GM19351 (cell line): ENCODE data around the gene KIF15.
"Not testable (repeated sequence)": the region's sequence is repeated elsewhere in the genome, so short reads cannot be mapped to it uniquely, and the experiment has no call there.

Experiments
- ATAC-seq: cut with Tn5 transposase; IDR thresholded peaks from one replicate; pipeline ENCODE4 v1.9.1; 2021; ENCODE audit warnings: mild to moderate bottlenecking, moderate library complexity; ENCODE audit not compliant: unreplicated experiment

Gene KIF15

GRCh38 chr3:44816334-44816733, 54.7 kb downstream of the KIF15 start:
- not testable (repeated sequence) for ATAC-seq

DNA sequence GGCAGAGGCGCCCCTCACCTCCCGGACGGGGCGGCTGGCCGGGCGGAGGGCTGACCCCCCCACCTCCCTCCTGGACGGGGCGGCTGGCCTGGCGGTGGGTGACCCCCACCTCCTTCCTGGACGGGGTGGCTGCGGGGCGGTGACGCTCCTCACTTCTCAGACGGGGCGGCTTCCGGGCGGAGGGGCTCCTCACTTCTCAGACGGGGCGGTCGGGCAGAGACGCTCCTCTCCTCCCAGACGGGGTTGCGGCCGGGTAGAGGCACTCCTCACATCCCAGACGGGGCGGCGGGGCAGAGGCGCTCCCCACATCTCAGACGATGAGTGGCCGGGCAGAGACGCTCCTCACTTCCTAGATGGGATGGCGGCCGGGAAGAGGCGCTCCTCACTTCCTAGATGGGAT, 59.6 kb downstream of the KIF15 start:
- not testable (repeated sequence) for ATAC-seq

- no peak for ATAC-seq
These were observed 63.8 kb downstream of the KIF15 start for GRCh38 chr3:44825264-44825925.

GRCh38 chr3:44827196-44827595, 65.6 kb downstream of the KIF15 start:
- ATAC-seq, result no peak

DNA sequence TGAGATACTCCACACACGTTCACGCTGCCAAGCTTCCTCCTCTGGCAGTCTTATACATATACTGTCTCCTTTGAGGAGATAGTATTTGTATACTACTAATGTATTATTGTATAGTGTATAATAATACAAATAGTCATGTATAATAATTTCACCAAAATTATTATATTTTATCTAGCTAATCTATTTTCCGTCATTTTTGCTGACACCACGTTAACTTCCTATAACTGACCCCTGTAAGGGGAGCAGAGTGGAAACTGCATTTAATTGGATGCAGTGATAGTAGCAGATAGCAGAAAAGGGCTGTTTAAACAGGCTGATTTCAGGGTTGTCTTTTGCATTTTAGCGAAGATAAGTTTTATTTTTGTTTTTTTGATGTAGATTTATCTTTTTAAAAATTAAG, 69.6 kb downstream of the KIF15 start:
- ATAC-seq, result no peak

DNA sequence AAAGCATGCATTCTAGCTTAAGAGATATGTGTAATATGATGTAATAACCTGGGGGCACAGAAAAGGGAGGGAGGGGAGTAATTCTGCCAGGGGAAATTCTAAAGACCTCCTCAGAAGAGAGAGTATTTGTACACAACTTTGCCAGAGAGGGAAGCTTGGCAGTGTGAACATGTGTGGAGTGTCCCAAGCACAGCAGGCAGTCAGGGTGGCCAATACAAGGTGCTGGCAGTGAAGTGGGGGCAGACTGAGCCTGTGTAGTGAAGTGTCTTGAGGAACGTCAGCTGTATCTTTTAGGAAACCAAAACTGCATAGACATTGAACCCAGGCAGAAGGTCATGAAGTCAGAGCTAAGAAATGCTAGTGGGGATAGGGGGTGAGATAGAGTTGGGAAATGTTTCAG, 70.4 kb downstream of the KIF15 start:
- no peak for ATAC-seq

GRCh38 chr3:44832965-44833364, 71.4 kb downstream of the KIF15 start:
- no peak for ATAC-seq

- no peak for ATAC-seq
These were observed 71.8 kb downstream of the KIF15 start for GRCh38 chr3:44833394-44833793.

DNA sequence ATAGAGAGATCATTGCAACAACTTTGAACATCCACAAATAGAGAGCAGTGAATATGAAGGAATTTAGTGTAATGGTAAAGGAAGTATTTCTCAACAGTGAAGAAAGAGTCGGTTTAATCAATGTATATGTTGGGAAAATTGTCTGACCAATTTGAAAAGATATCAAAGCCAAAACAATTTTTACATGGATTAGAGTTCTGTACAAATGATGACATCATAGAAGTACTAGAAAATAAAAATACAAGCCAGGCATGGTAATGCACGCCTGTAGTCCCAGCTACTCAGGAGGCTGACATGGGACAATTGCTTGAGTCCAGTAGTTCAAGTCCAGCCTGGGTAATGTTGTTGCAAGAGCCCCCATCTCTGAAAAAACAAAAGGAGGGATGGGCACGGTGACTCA, 74.1 kb downstream of the KIF15 start:
- no peak for ATAC-seq

GRCh38 chr3:44842376-44842775, 80.8 kb downstream of the KIF15 start:
- ATAC-seq, result no peak

DNA sequence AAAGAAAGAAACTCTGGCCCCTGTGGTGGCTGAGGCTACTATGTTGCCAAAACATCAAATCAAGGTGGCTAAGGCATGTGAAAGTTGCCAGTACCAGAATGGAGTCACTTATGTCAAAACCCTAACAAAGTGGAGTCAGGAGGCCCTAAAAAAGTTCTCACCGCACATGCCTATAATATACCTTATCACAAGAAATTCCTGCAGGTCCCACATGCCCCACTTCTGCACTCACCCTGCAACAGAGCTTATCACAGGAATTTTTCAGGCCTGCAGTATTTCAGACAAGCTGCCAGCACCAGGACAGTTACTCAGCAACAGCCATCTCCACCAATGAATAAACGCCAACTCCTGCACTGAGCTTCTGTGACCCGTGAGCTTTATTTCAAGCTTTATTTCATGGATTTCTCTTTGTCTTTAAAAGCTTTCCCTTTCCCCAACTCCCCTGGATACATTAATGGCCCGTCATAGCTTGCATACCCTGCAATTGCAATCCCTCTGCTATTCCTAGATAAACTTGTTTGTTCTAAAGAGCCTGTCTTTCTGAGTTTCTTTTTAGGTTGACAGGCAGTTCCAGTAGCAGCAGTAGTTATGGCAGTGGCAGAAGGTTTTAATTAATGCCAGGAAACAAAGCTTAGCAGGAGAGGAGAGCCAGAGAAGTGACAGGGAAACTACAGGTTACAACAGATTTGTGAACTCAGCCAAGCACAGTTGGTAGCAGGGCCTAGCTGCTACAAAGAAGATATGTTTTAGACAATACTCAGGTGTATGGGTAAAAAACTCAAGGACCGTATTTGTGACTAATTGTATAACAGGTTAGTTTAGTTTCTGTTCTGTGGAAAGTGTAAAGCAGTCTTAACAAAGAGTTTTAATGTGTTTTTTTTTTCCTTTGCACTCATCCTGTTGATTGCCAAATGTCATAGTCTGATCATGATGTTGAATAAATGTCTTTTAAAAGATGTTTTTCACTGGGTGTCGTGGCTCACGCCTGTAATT, 84.2 kb downstream of the KIF15 start:
- no peak for ATAC-seq

GRCh38 chr3:44848634-44849033, 87.0 kb downstream of the KIF15 start:
- ATAC-seq, result no peak

- not testable (repeated sequence) for ATAC-seq
These were observed 95.1 kb downstream of the KIF15 start for GRCh38 chr3:44856663-44857062.

DNA sequence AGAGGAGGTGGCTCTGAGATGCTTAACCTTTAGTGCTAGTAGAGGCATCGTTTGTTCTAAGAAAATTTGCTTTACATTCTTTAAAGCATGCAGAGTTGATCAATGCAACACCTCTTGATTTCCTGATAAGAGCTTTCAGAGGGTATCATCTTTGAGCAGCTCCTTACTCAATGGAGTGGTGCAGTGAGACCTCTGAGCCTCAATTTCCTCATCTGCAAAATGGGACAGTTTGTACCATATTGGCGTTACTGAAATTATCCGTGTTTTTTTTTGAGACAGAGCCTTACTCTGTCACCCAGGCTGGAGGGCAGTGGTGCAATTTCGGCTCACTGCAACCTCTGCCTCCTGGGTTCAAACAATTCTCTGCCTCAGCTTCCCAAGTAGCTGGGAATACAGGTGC, 98.5 kb downstream of the KIF15 start:
- ATAC-seq, result no peak

DNA sequence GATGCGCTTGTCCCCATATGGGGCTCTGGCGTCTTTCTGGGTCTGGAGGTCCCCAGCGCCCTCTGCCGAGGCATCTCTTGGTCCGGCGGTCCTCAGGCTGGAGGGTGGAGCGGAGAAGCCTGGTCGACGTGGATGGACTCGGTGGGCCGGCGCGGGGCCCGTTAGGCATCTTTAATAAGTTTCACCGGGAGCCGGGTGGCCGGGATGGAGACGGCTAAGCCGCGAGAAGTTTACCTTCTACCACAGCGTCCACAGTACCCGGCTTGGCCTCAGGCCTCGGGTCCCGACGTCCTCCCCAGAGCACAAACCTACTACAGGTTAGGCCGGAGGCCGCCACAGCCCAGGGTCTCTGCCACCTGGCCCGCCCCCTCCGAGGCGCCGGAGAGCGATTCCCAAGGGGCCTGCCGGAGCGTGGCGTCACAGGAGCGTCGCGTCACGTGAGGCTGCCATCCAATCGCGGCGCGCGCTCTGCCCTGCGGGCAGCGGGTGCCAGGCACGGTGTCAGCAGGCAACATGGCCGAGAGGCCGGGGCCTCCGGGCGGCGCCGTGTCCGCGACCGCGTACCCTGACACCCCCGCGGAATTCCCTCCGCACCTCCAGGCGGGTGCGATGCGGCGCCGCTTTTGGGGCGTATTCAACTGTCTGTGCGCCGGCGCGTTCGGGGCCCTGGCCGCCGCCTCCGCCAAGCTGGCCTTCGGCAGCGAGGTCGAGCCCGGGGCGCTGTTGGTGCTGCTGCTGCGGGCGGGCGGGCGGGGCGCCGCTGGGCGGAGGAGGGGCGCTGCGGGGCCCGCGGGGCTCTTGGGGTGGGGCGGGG, 100.0 kb downstream of the KIF15 start, which contains the start of gene TMEM42:
Gene TMEM42, plus strand, starts transcription at position 501 of the 814 bp plus-strand sequence. Its CDS starts 13 bp downstream, at position 514.
- peak; percentile 90 for ATAC-seq

DNA sequence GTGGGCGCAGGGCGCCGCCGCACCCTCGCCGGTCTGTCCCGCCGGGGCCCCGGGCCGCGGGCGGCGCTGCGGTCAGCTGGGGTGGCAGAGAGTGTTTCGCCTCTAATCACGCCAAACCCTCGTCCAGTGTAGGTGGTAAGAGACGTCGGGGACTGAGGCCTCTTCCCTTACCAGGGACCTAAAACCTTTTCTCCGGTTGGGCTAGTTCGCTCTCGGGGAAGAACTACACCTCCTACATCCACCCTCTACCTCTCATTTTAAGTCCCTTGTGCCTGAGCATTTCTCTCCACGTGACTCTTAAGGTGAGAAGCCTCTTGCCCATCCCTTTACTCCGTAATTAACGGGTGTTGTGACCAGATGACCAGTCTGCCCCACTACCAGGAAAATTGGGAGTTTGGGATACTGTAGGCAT, 100.6 kb downstream of the KIF15 start:
- peak; percentile 26 for ATAC-seq

DNA sequence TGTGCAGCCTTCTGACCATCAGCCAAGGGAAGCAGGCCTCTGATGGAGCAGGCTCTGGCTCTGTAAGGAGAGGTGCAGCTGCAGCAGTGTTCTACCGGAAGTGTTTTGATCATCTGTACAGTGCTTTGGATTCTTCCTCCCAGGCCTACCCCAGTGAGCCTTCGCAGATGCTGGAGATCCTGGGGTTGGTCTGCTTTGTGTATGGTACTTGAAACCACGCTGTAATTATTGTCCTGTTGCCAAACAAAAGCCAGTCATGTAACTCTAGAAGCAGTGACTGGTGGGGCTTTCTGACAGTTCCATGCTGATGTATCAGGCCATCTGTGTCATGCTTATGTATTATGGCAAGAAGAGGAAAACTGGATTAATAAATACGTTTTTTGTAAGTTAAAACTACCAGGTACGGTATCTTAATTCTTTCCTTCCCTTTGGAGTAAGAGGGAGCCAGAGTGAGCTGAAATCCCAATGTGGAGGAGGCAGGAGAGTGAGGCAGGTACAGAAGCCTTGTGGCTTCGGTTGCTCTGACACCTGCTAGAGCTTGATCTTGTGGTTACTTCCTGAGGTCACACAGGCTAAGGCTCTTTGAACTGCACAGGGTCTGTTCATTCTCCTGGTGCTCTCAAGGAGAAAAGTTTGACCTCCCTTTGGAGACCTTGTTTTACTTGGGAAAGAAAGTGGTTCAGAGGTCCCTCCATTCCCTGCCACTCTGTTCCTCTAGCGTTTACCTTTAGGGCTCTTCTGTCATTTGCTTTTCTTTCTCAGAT, 103.9 kb downstream of the KIF15 start:
- no peak for ATAC-seq

DNA sequence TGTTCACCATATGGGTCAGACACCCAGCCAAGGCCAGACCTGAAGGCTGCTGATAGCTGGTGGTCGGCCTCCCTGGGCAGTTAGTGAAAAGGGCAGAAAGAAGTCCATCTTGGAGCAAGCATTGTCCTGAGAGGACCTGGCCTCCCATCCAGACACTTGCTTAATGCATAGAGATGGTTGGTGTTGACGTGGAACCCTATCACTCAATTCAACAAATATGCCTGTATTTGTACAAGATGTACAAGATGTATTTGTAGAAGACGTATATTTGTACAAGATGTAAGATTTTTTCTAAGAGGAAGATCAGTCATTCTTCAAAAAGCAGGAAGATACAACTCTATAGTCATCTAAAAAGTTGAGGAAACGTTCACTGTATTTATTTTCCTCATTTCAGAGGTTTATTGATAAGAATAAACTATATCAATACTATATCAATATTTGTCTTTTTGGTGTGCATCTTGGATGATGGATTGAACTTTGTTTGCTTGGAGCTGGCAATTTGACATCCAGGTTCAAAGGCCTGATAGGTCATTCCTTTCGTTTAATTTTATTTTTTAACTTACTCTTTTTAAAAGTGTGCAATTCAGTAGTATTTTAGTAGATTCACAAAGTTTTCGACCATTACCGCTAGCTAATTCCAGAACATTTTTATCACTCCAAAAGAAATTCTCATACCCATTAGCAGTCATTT, 106.0 kb downstream of the KIF15 start:
- no peak for ATAC-seq

DNA sequence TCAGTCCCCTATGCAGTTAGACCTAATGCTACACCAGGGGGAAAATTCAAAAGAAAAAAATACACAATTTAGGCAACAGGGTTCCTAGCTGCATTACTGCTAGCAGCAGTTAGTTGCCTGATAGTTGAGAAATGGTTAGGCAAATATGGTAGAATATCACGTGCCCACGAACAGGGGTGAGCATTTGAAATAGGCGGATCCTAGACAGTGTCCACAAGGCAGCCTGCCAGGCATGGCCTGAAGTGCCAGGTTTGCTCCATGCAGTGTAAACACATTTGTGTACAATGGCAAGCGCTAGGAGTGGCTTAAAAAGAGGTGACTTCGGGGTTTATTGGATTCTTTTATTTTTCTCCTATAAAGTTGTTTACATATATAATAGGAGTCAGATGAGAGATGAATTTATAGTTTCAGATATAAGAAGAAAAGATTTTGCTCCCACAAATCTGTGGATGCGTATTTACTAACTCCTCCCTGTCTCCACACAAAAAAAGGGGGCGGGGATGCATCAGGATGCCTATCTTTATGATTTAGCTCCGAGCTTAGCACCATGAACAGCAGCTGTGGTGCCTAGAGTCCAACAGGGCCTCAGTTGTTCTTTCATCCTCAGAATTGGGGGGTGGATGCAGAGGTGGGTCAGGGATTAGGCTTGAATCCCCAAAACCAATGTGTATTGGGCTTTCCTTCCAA, 108.9 kb downstream of the KIF15 start:
- ATAC-seq, result no peak
